Measurements from ENCODE around the gene KIF20B. TPM values are rescaled to one million over a fixed set of nuclear protein-coding genes. Genes with fewer than 3 reads are reported as not detected.

The KIF20B gene
- total and polyA plus RNA-seq, 2 of the 13 experiments (the other 11 are each of a cell fraction or from before 2014, with no cell fraction given), result 3.5 to 38.6 TPM

DNA sequence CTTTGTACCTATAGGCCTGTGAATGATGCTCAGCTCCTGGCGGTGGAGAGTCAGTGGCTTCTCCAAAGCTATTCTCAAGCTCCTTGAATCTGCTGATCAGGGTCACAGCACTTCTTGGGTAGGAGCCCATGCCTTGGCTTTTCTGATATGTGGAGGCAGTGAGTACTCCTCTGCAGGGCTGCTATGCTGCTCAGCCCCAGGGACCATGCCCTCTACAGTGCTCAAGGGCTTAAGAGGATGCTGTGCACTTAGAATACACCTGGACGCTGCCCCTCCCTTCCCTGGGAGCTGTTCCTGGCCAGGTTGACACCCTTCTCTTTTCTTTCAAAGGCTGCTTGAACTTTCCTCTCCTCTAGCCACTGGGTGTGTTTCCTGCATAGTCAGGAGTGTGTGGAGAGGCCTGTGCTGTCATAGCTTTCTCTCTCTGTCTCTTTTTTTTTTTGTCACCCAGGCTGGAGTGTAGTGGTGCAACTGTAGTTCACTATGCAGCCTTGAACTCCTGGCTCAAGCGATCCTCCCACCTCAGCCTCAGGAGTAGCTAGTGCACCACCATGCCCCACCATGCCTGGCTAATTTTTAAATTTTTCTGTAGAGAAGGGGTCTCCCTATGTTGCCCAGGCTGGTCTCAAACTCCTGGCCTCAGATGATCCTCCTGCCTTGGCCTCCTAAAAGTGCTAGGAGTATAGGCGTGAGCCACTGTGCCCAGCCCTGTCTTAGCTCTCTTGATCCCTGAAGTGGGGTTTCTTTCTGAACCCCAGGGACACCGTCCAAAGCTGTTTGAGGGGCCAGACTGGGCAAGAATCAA, 113.9 kb downstream of the KIF20B start (continued):
- TF ChIP-seq, protein P1, sequence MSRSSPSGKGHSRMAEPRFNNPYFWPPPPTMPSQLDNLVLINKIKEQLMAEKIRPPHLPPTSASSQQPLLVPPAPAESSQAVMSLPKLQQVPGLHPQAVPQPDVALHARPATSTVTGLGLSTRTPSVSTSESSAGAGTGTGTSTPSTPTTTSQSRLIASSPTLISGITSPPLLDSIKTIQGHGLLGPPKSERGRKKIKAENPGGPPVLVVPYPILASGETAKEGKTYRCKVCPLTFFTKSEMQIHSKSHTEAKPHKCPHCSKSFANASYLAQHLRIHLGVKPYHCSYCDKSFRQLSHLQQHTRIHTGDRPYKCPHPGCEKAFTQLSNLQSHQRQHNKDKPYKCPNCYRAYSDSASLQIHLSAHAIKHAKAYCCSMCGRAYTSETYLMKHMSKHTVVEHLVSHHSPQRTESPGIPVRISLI (CRISPR knock-in tag; IDR thresholded peaks at IDR 0.05; ENCODE audit: borderline replicate concordance), result peak; percentile 90
- TF ChIP-seq, protein P2, sequence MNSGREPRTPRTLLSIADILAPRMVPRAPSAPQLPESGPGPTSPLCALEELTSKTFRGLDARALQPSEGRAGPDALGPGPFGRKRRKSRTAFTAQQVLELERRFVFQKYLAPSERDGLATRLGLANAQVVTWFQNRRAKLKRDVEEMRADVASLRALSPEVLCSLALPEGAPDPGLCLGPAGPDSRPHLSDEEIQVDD (CRISPR knock-in tag; IDR thresholded peaks at IDR 0.05; ENCODE audit: borderline replicate concordance), result no peak
- peak; percentile 49 for TF ChIP-seq ZMYM3 (CRISPR knock-in tag; IDR thresholded peaks at IDR 0.05)
- TF ChIP-seq YEATS4 (CRISPR knock-in tag; IDR thresholded peaks at IDR 0.05; ENCODE audit: borderline replicate concordance), result 0 out of 2 replicates have a peak, but pooled peaks have one; percentile 11
- 0 out of 2 replicates have a peak, but pooled peaks have one; percentile 21 for TF ChIP-seq ZNF292 (CRISPR knock-in tag; IDR thresholded peaks at IDR 0.05; ENCODE audit: borderline replicate concordance, low read depth)
- 0 out of 2 replicates have a peak, but pooled peaks have one; percentile 33 for TF ChIP-seq ADNP (CRISPR knock-in tag; IDR thresholded peaks at IDR 0.05)
- TF ChIP-seq, protein P3, sequence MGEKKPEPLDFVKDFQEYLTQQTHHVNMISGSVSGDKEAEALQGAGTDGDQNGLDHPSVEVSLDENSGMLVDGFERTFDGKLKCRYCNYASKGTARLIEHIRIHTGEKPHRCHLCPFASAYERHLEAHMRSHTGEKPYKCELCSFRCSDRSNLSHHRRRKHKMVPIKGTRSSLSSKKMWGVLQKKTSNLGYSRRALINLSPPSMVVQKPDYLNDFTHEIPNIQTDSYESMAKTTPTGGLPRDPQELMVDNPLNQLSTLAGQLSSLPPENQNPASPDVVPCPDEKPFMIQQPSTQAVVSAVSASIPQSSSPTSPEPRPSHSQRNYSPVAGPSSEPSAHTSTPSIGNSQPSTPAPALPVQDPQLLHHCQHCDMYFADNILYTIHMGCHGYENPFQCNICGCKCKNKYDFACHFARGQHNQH (CRISPR knock-in tag; IDR thresholded peaks at IDR 0.05), result no peak
- TF ChIP-seq CAMTA2 (CRISPR knock-in tag; IDR thresholded peaks at IDR 0.05; ENCODE audit: borderline replicate concordance), result no peak
- no peak for TF ChIP-seq ZNF569 (CRISPR knock-in tag; IDR thresholded peaks at IDR 0.05; ENCODE audit: borderline replicate concordance)
- TF ChIP-seq ZNF761 (CRISPR knock-in tag; conservative IDR thresholded peaks at IDR 0.05), result 0 out of 2 replicates have a peak, but pooled peaks have one; percentile 5
- no peak for TF ChIP-seq SRY (CRISPR knock-in tag; IDR thresholded peaks at IDR 0.05)
- no peak for TF ChIP-seq MED1 (CRISPR knock-in tag; IDR thresholded peaks at IDR 0.05)
- no peak for TF ChIP-seq ZNF841 (CRISPR knock-in tag; IDR thresholded peaks at IDR 0.05; ENCODE audit: borderline replicate concordance)
- TF ChIP-seq, protein P4, sequence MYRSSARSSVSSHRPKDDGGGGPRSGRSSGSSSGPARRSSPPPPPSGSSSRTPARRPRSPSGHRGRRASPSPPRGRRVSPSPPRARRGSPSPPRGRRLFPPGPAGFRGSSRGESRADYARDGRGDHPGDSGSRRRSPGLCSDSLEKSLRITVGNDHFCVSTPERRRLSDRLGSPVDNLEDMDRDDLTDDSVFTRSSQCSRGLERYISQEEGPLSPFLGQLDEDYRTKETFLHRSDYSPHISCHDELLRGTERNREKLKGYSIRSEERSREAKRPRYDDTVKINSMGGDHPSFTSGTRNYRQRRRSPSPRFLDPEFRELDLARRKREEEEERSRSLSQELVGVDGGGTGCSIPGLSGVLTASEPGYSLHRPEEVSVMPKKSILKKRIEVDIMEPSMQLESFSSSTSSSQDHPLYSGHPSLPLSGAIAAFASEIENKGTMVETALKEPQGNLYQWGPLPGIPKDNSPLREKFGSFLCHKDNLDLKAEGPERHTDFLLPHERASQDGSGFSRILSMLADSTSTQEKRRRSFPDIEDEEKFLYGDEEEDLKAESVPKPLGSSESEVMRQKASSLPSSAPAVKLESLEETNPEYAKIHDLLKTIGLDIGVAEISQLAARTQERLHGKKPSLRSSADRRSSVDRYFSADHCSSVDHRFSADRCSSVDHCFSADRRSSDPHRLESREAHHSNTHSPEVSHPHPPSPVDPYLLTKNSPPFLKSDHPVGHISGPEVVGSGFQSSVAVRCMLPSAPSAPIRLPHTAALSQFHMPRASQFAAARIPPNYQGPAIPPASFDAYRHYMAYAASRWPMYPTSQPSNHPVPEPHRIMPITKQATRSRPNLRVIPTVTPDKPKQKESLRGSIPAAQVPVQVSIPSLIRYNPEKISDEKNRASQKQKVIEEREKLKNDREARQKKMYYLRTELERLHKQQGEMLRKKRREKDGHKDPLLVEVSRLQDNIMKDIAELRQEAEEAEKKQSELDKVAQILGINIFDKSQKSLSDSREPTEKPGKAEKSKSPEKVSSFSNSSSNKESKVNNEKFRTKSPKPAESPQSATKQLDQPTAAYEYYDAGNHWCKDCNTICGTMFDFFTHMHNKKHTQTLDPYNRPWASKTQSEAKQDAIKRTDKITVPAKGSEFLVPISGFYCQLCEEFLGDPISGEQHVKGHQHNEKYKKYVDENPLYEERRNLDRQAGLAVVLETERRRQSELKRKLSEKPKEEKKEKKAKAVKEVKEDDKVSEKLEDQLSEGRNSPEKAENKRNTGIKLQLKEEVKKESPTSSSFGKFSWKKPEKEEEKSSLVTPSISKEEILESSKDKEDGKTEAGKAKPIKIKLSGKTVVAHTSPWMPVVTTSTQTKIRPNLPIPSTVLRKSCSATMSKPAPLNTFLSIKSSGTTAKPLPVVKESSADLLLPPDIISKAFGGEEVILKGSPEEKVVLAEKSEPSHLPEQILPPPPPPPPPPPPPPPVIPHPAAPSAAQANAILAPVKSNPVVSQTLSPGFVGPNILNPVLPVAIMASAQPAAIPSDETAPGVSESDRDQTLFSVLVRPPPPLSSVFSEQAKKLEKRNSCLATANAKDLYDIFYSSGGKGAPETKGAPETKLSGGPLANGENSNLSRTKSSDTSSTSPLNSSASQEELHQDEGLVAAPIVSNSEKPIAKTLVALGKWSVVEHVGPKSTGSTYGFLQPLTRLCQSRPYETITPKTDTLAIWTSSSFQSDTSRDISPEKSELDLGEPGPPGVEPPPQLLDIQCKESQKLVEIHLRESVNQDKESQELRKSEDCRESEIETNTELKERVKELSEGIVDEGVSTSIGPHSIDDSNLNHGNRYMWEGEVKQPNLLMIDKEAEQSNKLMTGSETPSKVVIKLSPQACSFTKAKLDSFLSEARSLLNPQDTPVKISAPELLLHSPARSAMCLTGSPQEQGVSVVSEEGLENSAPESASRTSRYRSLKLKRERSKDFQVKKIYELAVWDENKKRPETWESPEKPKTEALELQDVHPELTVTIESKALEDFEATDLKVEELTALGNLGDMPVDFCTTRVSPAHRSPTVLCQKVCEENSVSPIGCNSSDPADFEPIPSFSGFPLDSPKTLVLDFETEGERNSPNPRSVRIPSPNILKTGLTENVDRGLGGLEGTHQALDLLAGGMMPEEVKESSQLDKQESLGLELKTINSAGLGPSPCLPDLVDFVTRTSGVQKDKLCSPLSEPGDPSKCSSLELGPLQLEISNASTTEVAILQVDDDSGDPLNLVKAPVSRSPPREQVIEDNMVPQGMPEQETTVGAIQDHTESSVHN (CRISPR knock-in tag; IDR thresholded peaks at IDR 0.05), result no peak
- TF ChIP-seq, protein P5, sequence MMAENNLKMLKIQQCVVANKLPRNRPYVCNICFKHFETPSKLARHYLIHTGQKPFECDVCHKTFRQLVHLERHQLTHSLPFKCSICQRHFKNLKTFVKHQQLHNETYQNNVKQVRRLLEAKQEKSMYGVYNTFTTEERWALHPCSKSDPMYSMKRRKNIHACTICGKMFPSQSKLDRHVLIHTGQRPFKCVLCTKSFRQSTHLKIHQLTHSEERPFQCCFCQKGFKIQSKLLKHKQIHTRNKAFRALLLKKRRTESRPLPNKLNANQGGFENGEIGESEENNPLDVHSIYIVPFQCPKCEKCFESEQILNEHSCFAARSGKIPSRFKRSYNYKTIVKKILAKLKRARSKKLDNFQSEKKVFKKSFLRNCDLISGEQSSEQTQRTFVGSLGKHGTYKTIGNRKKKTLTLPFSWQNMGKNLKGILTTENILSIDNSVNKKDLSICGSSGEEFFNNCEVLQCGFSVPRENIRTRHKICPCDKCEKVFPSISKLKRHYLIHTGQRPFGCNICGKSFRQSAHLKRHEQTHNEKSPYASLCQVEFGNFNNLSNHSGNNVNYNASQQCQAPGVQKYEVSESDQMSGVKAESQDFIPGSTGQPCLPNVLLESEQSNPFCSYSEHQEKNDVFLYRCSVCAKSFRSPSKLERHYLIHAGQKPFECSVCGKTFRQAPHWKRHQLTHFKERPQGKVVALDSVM (CRISPR knock-in tag; IDR thresholded peaks at IDR 0.05), result peak; percentile 96
